AG09319 (cell line): ENCODE data around the gene CDHR3.
"Not testable (repeated sequence)": the region's sequence is repeated elsewhere in the genome, so short reads cannot be mapped to it uniquely, and the experiment has no call there.

Experiments
- DNase-seq: peaks from one replicate; pipeline ENCODE4 v3.0.0-alpha.2; 2010; ENCODE audit warnings: low read depth; ENCODE audit errors: extremely low read depth
- TF ChIP-seq, protein P1 (sequence below): IDR thresholded peaks from 2 replicates; pipeline ENCODE4 v1.5.1; 2011; ENCODE audit warnings: low read depth, mild to moderate bottlenecking, inconsistent platforms, low read length, moderate library complexity

CDHR3 gene

DNA sequence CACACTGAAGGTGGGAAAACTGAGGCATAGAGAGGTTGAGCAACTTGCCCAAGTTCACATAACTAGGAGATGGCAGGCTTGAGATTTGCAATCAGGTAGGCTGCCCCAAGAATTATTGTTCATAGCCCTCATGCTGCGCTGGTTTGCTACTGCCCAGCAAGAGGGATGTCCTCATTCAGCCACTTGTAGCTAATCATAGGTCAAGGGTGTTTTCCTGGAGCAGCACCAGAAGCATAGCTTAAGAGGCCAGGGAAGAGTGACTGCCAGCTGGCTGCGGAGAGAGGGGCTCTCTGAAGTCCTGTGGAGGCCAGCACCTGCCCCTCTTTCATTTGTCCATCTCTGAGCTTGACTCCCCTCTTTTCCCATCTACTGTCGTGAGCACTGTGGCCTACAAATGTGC lies 15.0 kb downstream of the CDHR3 start:
- DNase-seq, result no peak
- TF ChIP-seq, protein P1, sequence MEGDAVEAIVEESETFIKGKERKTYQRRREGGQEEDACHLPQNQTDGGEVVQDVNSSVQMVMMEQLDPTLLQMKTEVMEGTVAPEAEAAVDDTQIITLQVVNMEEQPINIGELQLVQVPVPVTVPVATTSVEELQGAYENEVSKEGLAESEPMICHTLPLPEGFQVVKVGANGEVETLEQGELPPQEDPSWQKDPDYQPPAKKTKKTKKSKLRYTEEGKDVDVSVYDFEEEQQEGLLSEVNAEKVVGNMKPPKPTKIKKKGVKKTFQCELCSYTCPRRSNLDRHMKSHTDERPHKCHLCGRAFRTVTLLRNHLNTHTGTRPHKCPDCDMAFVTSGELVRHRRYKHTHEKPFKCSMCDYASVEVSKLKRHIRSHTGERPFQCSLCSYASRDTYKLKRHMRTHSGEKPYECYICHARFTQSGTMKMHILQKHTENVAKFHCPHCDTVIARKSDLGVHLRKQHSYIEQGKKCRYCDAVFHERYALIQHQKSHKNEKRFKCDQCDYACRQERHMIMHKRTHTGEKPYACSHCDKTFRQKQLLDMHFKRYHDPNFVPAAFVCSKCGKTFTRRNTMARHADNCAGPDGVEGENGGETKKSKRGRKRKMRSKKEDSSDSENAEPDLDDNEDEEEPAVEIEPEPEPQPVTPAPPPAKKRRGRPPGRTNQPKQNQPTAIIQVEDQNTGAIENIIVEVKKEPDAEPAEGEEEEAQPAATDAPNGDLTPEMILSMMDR, result no peak

GRCh38 chr7:105978974-105979373 lies 15.9 kb downstream of the CDHR3 start:
- TF ChIP-seq, protein P1, result no peak
- no peak for DNase-seq

DNA sequence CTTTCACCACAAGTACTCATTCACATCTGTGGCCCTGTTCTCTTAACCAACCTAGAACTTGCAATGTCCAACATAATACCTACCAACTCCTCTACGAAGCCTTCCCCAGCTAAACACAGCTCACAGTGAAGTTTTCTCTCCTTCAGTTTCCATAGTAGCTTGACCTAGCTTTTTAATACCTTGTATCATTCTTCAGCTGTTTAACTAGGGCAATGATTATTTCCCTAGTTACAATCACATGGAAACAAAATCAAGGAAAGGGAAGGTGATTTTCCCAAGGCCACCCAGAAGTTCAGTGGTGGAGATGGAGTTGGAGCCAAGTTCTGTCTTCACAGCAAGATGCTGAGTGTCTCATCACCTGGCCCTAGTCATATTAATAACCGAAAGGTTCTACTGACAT lies 16.3 kb downstream of the CDHR3 start:
- TF ChIP-seq, protein P1, result no peak

DNA sequence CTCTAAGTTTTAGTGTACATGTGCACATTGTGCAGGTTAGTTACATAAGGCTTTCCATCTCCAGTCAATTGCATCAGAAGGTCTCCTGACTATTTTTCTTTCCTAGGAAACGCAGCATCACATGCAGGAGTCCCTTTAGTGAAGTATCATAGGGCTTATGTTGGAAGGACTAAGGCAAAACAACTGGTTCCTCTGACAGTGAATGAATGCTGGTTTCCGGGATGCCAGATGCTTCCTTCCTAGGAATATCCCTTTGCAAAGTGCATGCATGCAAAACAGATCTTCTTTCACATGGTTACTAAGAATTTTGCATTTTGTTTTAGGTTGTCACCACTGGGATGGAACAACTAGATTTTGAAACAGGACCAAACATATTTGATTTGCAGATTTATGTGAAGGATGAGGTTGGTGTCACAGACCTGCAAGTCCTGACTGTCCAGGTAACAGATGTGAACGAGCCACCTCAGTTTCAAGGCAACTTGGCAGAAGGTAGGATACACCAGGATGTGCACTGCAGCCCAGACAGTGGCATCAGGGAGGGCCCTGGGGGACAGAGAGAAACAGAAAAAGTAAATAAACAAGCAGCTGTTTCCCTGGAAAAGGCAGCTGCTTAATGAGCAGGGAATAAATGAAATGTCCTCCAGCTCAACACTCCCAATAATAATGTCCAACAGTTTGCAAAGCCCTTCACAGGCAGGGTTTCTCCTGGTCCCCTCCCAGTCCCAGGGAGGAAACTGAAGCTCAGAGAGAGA lies 17.8 kb downstream of the CDHR3 start:
- TF ChIP-seq, protein P1, result no peak
- DNase-seq, result no peak

More for the DNA sequence above, 16.3 kb downstream of the CDHR3 start:
- no peak for DNase-seq

- TF ChIP-seq, protein P1, result no peak
- DNase-seq, result no peak
These were observed 19.3 kb downstream of the CDHR3 start for GRCh38 chr7:105982388-105982787.

- not testable (repeated sequence) for DNase-seq
These were observed 21.7 kb downstream of the CDHR3 start for GRCh38 chr7:105984808-105985207.

DNA sequence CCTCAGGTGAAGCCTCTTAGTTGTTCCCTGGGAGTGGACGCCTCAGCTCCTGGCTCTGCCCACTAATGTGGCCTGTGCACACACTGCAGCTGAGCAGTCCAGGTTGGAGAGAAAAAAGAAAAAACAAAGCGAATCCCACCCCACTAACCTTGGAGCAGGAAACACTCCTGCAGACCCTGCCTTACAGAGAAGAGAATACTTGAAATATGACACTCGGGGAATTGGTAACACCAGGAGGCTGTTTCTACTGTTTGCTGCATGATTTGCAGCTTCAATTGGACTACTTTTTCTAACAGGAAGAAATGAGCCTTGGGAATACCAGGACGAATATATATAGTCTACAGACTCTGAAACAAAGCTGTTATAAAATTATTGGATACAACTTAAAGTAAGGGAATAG lies 22.2 kb downstream of the CDHR3 start:
- TF ChIP-seq, protein P1, result no peak
- no peak for DNase-seq

DNA sequence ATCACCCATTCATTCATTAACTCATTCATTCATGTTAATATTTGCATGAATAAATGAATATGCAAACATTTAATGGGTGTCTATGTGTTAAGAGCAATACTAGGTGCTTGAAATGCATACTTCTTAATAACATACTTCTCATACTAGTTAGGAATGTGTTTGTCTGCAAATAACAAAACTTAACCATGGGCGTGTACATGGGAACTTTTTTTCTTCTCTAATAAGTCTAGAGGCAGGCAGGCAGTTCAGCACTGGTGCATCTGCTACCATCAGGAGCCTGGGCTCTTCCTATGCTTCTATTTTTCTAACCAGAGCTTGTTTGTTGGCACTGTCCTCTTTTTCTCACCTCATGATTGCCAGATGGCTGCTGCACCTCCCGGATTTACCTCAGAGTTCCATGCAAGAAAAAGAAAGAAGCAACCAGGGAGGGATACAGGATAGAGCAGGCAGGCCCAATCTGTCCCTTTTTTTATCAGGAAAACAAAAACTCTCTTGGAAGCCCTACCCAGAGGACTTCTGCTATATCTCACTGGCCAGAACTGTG lies 22.7 kb downstream of the CDHR3 start:
- no peak for DNase-seq

More for the DNA sequence above, 22.7 kb downstream of the CDHR3 start:
- TF ChIP-seq, protein P1, result no peak
